HG03064 (cell line): ENCODE data around the gene GPR17.

Source experiments
- ATAC-seq: cut with Tn5 transposase; IDR thresholded peaks from one replicate; pipeline ENCODE4 v1.9.1; 2021; ENCODE audit warnings: low read depth; ENCODE audit not compliant: unreplicated experiment

The GPR17 gene

DNA sequence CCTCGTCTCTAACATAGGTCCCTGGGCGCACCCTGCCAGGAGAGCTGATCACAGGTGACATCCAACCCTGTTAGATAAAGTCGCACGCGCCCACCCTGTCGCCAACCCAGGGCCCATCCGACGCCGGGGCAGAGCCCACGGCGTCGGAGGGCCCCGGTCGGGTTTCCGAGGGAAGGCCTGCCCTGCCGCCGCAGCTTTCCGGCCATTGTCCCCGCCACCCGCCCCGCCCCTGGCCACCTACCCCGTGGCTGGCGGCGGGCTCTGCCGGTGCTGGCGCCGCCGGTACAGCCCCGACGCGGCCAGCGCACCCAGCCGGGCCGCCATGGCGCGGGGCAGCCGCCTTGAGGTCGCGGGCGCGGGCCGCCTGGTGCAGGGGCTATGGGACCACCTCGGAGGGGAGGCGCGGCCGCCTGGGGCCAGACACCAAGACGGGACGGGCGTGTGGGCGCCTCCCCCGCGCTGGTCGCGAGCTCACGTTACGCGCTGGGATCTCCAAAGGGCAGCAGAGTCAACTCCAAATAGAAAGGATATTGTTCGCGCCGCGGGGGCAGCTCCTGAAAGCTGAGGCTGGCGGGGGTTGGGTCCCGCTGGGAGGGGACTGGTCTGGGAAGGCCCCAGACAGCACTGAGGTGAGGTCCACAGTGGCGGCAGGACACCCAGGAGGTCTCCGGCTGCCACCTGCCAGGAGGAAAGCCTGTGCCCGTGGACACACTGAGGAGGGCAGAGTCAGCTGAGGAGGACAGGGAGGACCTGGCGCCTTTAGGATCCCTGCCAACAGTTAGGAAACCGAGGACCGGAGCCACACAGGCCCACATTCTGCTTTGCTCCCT lies 18.3 kb downstream of the GPR17 start:
- no peak for ATAC-seq

DNA sequence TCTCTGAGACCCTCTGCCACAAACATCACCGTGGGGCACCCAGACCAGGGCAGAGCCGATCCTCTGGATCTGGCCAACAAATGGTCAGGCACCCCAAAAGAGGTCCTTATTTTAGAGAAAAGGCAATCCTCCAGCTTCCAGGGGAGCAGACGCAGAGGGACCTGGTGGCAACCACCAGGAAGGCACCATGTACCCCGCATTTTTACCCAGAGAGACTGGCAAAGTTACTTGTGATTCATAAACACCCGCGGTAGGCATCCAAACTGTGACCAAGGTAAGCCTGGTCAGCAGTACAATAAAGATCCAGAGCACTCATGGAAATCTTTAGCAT lies 18.9 kb downstream of the GPR17 start:
- ATAC-seq, result no peak

DNA sequence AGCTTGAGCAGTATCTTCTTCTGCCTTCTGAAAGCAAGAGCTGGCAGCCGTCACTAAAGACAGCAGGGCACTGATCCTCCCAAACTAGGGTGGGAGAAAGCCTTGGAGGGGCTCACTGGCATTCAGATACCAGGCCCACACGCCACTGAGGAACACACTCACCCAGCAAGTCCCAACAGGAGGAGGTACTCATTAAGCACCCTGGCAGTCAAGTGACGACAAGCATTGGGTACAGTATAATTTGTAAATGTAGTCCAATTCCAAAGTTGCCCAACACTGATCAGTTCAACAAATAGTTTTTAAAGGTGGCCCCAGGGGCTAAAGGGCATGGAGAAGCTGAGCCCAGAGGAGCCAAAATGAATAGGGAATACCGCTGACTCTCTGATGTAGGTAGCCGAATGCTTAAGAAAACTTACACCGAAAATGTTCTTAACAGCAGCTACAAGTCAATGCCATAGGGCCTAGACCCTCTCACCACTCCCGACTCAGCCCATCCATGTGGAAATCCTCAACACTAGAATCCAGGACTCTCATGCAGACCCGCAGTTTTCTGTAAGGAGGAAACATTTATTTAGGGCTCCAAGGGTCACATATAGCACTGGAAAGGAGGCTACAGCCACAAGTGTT lies 19.4 kb downstream of the GPR17 start:
- no peak for ATAC-seq

DNA sequence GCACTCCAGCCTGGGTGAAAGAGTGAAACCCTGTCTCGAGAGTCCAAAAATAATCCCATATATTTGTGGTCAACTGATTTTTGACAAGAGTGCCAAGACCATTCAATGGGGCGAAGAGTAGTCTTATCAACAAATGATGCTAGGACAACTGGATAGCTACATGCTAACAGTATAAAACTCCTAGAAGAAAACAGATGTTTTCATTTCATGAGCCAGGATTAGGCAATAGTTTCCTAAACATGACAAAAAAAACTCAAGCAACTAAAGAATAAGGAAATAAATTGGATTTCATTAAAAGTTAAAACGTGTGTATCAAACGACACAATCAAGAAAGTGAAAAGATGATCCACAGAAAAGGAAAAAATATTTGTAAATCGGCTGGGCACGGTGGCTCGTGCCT lies 23.1 kb downstream of the GPR17 start:
- no peak for ATAC-seq

DNA sequence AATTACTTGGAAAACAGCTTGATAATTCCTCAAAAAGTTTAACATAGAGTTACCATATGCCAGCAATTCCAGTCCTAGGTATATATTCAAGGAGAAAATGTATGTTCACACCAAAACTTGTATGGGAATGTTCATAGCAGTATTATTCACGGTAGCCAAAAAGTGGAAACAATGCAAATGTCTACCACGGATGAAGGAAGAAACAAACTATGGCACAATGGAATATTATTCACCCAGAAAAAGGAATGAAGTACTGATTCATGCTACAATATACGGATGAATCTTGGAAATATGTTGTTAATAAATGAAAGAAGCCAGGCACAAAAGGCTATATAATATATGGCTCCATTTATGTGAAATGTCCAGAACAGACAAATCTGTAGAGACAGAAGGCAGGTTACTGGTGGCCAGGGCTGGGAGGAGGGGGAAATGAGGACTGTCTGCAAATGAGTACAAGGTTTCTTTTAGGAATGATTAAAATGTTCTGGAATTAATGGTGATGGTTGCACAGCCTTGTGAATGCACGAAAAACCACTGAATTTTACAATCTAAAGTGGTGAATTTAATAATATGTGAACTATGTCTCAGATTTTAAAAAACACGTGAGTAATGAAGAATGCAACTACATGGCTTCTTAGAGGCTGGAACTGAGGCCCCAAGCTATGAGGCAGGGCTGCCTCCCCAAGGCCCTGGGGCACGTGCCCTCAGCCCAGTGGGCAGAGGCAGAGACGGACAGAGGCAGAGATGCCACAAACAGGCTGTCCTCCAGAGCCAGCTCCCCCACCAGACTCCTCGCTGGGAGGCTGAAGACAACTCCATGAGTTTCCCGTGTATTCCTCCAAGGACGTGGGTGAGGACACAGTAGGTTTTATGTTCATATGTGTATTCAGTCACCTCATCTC lies 24.4 kb downstream of the GPR17 start:
- no peak for ATAC-seq

DNA sequence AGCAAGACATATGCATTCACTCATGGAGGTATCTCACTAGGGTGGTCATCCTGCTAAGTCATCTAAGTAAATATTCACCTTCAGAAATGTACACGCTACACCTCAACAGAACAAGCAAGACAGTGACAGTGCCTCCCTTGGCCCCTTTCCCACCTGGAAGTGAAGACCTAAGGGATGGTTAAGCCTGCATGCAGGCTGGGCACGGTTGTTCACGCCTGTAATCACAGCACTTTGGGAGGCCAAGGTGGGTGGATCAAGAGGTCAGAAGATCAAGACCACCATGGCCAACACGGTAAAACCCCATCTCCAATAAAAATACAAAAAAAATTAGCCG lies 25.0 kb downstream of the GPR17 start:
- no peak for ATAC-seq

DNA sequence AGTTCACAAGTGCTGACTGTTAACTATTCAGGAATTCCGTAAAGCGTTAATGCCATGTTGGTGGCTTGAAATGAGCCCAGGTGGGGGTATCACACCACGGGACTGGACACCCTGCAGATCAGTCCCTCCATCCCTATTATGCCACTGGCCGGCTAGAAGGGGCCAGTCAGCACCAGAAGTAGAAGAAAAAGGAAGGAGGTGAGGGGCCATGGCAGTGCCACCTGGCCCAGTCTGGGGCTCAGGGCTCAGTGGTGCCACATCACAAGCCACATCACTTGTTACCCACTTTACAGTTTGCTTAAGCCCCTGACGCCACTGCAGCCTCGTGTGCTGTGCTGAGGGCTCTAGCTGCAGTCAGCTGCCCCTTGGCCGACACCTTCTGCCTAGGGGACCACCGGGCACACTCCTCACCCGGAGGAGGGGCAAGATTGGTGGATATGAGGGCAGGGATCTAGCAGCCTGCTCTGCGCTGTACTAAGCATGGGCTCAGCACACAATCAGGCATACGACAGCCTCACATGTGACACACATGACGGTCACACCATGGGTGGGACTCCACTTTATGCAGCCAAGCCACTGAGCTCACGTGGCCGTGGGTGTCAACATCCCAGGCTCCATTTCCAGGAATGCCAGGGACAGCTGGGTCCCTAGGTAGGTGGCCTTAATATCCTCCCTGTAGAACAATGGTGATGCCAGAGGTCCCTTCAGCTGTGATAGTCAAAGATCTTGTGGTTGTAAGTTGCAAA lies 25.8 kb downstream of the GPR17 start:
- ATAC-seq, result no peak

DNA sequence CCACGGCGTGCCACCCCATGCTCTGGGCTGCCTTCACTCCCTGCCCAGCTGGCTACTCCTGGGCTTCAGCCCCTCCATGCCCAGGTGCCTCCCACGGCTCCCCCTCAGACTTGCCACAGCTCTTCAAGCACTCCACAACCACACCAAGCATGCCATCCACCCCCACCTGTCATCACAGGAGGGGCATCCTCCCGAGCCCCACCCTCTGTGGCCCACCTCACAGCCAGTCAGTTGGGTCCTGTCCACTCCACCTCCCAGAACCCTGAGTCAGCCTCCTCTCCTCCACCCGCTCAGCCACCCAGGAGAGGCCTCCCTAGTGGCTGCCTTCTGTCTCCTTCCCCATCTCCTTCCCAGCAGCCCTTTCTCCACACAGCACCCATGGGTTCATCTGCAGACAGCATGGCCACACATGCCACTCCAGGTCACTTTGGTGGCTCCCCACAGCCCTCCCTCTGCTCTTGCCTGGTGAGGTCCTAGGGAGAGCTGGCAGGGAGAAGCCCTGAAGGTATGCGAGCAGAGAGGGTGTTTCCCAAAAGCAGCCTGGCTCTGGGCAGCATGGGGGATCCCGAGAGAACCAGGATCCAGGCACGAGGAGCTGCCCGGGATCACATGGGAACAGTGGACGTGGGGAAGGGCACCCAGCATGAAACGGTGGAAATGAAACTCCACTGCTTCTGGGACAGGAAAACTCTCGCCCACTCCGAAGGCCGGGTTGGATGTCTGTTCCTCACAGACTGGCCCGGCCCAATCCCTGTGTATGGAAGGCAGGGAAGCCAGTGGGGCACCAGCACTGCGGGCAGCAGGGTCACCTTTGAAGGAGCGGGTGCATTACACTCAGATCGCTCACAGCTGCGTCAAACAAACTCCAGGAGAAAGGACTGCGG lies 26.6 kb downstream of the GPR17 start:
- ATAC-seq, result no peak

DNA sequence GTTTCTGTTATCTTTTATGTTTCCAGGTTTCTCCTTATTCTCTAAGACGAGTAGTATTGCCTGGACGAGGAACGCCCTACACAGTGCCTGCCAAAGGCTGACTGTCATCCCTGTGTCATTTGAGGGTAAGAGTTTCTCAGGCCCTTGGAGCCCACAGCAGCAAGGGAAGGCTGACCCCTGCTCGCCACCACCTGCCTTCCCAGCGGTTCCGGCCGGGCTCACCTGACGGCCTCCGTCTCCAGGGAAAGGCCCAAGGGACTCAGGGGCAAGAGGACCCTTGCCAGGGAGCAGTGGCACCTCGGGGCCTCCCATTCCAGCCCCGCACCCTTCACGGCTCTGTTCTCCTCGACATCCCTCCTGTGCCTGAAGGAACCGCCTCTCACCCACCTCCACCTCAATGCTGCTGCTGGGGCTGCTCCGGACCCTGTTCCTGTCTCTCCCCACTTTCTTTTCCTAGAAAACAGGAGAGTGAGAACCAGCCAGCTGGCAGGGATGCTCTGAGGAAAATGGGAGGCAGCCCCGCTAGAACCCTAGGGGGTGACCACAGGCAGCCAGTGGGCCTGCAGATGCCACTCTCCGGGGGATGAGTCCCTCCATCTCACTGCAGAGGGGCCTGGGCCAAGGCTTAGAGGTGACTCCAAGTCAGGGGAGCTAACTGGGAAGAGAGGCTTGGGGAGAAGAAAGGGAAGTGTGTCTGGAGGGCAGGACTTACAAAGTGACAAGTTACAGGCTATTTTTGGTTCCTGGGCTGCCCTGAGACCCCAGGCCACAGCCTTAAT lies 27.5 kb downstream of the GPR17 start:
- no peak for ATAC-seq

DNA sequence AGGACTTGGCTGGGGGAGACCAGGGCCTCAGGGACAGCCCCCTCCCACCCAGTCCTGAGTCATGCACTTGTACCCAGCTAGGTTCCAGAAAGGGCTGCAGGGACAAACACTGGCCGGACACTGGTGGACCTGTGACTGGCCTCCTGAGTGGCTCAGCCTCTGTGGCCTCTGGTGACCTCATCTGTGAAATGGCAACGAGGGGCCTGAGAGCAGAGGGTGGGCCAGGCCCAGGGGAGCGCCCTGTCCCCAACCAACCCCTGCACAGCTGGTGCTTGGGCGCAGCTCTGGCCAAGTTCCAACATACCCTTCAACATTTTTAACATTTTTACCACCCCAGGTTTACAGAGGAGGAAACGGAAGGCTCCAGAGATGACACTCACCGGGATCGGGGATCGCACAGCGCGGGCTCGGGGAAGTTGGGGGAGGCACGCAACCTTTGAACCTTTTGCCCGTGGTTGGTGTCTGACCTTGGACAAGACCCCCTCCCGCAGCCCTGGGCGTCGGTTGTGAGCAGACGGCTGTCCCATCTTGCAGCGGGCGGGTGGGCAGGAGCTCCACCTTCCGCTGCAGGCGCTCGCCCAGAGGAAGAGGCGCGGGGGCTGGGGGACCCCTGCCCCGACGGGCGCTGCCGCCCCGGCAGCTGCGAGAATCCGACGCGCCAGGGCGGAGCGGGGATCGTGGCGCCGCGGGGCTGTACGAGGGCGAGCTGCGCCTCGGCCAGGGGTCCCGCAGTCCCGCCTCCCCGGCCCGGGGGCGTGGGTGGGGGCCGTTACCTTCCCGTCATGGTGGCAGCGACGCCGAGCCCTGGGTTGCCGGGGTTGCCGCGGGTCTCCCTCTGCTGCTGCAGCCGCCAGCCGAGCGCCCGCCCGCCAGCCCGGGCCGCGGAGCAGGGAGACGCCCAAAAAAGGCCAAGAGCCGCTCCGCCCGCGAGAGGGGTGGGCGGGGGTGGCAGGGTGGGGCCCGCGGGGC lies 28.6 kb downstream of the GPR17 start:
- ATAC-seq, result no peak

DNA sequence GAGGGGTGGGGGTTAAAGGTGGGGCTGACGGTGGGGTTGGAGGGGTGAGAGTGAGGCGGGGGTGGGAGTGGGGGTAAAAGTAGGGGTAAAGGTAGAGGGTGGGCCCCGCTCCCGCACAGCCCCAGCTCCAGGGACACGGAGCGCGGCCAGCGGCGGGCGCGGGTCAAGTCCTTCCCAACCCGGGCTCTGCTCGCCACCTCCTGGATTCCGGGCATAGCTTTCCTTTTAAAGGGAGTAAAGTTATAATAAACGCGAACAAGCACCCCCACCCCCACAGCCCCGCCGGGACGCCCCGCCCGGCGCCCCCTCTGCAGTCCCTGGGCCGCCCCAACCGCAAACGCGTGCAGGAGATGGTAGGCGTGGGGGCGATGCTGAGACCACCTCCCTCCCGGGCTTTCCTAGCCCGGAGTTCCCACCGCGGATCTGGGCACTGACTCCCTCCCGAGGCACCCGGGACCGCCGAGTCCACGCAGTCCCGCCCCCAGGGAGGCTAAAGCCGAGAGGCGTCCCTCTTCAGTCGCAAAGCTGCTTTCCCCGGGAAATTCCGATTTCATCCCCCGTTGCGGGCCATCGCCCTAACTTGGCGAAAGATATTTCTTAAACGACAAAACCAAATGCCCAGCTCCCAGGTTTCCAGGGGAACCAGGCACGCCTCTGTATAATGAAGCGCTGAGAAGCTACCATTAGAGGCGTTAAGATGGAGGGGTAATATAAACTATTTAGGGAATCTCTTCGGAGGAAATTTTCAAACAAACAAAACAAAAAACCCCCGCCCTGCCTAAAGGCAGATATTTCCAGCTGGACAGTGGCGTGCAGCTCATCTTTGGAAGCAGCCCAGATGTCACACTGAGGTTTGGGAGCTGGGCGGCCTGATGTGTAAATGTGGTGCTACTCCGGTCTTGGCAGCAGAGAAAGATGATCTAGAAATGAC lies 29.6 kb downstream of the GPR17 start, which contains the start of gene LIMS2:
Gene LIMS2 (minus strand): TSS at position 200 of the 931 bp plus-strand sequence. CDS start 506 bp downstream, outside the sequence.
- no peak for ATAC-seq

DNA sequence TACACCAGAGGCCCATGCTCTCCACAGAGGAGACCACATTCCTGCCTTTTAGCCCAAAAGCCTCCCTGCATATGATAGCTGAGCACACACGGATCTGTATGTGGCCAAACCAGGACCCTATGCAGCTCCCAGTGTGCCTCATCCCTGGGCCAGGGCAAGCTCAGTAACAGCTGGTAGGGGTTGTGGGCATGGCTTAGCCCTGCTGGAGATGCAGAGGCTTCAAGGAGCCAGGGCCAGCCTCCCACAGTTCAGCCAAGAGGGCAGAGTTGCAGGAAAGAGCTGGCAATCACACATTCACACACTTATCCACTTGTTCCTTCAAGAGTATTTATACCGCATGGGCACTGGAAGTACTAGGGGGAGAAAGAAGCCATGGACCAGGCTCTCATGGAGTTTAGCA lies 31.0 kb downstream of the GPR17 start:
- ATAC-seq, result no peak

DNA sequence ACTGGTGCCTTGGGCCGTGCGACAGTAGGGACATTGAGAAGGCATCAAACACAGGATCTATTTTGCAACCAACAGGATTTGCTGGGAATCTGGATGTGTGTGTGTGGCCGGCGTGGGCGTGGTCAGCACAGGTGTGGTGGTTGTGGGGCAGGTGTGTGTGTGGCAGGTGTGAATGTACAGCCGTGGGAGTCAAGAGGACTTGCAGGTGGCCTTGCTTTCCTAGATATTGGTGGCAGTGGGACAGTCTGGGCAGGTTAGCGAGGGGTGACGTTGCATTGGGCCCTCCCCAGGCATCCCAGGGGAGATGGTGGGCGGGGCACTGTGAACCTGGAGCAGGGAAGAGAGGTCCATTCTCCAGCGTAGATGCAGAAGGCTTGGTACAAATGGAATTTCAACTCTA lies 32.6 kb downstream of the GPR17 start:
- ATAC-seq, result no peak

DNA sequence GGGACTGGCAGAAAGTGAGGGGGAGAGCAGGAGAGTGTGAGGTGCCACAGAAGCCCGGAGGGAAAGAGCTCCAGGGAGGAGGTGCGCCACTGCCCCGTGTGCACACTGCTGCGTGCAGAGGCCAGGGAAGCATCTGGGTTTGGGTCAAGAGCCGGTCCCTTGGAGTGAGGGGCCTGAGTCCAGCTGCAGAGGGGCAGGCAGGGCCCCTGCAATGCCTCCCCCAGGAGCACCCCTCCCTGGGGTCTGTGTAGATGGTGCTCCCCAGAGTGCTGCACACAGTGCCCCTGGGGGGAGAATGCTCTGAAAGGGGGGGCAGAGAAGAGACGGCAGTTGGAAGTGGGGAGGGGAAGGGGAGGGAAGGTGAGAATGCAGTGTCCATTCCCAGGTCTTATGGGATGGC lies 33.0 kb downstream of the GPR17 start:
- ATAC-seq, result no peak

DNA sequence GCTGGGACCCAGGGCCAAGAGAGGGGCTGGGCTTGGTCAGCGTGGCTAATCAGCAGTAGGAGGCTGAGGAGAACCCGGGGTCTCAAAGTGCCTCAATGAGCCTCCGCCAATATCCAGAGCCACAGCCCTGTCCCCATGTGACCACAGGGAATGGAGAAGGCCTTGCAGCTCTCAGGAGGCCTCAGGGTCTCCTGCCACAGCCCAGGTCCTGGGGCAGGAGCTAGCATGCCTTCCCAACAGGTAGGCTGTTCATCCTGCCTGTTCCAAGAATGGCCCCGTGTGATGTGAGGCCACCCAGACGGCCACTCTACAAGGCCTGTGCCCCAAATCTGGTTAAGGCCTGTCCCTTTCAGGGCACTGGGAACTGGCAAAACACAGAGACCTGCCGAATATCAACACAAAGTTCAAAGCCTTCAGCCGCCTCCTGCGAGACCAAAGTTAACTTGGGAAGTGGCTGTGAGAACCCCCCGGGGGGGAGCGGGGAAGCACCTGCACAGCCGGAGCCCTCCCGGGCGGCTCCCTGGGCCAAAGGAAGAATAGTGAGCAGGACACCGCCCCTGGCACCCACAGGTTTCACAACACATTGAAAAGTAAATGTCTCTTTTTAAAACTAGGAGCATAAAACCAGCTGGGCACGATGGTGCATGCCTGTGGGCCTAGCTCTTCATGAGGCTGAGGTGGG lies 33.9 kb downstream of the GPR17 start:
- no peak for ATAC-seq

DNA sequence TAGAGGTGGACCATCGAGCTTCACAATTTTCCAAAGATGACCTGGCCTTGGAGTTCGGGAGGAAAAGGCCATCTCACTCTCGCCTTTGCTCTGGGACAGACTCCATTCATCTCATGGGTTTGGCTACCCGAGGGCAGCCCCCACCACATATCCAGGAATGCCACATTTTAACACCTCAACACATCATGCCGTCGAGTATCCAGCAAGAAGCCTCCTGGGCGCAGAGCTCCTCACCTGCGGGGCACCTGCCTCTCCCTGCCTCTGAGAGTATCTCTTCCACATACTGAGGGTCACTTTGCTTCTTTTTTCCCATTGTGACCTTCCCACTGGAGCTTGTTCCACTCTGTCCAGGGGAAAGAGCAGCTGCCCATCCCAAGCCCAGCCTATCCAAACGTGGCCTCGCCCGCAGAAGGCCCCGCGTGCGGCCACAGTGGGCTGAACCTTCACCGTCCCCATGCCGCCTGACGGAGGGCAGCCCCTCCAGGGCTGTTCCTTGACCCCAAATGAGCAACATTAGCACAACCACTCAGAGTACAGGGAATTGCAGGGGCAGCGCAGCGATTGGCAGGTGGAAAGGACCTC lies 34.8 kb downstream of the GPR17 start:
- no peak for ATAC-seq
